GM18868 (cell line): ENCODE measurements around the gene ABHD12.

Source experiments
- ATAC-seq: cut with Tn5 transposase; IDR thresholded peaks from one replicate; pipeline ENCODE4 v1.9.1; 2021; ENCODE audit warnings: mild to moderate bottlenecking, moderate library complexity; ENCODE audit not compliant: unreplicated experiment

The ABHD12 gene

DNA sequence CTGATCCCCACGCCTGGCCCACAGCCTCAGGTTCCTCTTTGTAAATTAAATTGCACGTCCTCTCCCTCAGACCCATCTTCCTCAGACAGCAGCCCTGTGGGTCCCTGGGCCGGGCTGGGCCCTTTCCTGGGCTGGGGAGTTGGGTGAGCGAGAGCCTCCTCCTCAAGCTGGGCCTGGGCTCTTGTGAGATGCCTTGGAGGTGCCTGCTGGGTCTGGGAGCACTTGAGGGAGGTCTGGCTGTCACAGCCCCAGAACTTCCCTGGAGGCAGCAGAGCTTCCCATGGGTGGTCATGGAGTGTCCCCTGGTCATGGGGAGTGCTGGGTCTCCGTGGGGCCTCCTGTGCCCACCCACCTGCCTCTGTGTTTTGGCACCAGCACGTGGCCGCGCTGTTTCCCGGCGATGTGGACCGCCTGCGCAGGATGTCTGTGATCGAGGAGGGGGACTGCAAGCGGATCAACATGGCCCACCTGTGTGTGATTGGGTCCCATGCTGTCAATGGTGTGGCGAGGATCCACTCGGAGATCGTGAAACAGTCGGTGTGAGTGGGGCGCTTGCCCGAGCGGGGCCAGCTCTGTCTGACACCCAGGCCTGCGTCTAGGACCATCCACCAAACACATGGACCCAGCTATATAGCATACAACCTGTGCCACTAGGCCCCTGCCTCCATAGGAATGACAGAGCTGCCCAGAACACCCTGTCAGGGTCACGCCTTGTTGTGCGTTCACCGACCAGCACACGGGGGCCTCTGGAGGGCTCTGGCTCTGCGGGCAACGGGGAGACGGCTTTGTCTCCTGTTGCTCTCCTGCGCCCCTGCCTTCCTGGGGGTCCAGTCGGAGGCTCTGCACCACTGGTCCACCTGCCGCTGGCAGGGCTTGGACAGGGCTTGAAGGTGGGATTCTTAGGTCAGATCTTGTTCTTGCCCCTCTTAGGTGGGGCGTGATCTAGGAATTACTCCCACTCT is 109.8 kb downstream of the ABHD12 start:
- no peak for ATAC-seq

DNA sequence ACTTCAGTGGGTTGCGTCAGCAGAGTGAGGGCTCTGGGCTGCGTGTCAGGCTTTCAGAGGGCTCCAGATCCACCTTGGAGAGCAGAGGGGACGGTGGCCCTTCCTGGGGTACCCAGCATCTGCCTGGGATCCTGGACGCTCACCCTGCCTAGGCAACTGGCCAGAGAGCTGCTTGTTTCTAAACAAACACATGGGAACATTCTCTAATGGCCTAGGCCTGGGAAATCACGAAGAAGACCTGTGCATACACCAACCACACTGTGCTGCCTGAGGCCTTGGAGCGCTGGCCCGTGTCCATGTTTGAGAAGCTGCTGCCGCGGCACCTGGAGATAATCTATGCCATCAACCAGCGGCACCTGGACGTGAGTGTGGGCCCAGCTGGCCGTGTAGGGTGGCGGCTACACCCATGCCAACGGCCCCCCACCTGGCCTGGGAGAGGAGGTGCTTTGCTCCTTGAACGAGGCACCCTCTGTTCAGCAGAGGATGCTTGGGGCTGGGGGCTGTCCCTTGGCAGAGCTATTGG is 110.5 kb downstream of the ABHD12 start:
- ATAC-seq: no peak

DNA sequence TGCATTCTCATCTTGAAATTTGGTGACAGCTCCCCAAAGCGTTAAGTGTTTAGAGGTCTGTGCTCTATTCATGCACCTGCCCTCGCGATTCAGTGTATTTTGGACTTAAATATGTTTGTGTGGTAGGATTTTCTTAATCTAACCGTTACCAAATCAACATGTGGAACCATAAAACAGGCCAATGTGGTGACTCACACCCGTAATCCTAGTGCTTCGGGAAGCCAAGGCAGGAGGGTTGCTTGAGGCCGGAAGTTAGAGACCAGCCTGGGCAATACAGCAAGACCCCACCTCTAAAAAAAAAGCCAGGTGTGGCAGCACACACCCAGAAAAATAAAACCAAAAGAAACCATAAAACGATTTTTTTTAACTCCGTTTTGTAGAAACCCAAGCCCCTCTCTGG is 111.2 kb downstream of the ABHD12 start:
- no peak for ATAC-seq

- ATAC-seq: no peak
Observed at GRCh38 chr20:25278636-25279361, 111.8 kb downstream of the ABHD12 start.

GRCh38 chr20:25277941-25278521 is 112.6 kb downstream of the ABHD12 start:
- ATAC-seq: no peak

GRCh38 chr20:25277051-25277801 is 113.4 kb downstream of the ABHD12 start:
- ATAC-seq: no peak

DNA sequence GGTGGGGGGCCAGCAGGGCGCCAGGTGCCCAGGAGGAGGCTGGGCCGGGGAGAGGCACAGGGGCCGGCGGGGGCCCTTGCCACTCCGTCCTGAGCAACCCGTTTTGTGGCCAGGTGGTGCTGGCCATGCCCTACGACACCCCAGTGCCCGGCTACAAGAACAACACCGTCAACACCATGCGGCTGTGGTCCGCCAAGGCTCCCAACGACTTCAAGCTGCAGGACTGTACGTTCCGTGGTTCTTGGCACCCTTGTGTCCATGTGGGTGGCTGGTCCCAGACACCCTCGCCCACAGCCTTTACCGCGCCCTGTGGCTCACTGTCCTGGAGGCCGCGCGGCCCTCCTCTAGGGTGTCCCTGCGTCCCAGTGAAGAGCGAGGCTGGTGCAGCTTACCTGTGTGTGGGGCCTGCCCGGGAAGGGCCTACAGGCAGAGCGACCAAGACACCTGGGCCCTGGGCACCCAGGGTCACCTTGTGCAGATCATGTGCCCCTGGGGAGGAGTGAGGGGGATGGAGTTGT is 114.0 kb downstream of the ABHD12 start:
- ATAC-seq: no peak

GRCh38 chr20:25275813-25276532 is 114.7 kb downstream of the ABHD12 start:
- no peak for ATAC-seq

DNA sequence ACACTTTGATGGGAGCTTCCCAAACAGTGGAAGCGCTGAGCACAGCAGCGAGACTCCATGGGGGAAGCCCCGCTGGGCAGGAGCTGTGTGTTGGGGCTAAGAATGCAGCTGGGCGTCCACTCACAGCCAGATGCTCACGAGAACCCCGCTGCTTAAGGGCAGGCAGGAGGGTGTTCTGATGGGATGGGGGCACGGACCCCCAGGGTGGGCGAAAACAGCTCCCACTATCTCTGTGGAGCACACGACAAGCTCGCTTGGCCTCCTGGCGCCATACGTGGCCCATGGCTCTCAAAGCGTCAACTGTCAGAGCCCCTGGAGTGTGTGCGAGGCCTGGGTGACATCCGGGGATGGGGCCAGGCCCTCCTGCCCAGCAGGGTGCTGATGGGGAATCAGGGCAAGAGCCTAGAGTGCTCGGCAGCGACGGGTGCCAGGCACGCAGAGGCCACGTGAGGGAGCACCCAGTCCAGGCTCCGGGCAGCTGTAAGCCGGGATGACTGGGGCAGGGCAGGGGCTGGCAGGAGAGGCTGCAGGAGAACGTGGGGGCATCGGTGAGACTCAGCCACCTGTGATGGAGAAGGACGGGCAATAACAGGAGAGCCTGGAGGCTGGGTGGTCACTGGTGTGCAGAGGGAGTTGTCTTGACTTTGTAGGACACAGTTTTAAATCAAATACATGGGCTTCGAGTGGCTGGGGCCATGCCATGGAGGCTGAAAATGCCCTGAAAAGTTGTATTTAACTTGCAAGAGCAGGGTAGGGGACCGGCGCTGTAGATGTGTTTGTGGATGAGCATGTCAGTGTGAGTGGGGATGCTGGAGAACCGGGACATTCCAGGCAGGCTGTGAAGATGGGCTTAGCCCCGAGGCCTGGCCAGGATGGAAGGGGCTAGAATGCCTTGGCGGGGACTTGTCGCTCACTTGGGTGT is 115.5 kb downstream of the ABHD12 start:
- no peak for ATAC-seq

- ATAC-seq: no peak
Observed at GRCh38 chr20:25274481-25274880, 116.2 kb downstream of the ABHD12 start.

DNA sequence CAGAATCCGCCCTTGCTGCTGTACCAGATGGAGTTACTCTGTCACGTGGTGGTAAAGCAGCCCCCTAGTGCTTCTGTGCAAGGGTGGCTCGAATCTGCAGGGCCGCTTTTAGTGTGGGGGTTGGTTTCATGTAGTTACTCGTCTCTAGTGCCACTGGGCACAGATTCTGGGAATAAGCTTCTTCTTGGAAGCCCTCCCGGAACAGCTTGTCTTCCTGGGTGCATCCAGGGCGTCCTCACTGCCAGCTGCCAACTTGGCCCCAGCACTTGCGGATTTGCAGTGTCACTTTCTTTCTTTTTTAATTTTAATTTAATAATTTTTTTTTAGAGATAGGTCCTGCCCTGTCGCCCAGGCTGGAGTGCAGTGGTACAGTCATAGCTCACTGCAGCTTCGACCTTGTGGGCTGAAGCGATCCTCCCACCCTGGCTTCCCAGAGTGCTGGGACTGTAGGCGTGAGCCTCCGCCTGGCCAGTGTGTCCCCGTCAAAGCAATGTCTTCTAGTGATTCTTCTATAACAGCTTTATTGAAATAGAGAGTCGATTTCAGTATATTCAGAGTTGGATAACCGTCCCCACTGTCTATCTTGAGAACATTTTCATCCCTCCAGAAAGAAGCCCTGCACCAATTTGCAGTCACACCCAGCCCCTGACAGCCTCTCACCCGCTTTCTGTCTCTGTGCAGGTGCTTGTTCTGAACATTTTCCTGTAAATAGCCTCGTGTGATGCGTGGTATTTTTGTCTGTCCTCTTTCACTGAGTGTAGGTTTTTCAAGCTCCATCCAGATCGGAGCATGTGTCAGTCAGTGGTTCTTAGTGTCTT is 116.9 kb downstream of the ABHD12 start:
- ATAC-seq: no peak

GRCh38 chr20:25273046-25273445 is 117.6 kb downstream of the ABHD12 start:
- no peak for ATAC-seq

DNA sequence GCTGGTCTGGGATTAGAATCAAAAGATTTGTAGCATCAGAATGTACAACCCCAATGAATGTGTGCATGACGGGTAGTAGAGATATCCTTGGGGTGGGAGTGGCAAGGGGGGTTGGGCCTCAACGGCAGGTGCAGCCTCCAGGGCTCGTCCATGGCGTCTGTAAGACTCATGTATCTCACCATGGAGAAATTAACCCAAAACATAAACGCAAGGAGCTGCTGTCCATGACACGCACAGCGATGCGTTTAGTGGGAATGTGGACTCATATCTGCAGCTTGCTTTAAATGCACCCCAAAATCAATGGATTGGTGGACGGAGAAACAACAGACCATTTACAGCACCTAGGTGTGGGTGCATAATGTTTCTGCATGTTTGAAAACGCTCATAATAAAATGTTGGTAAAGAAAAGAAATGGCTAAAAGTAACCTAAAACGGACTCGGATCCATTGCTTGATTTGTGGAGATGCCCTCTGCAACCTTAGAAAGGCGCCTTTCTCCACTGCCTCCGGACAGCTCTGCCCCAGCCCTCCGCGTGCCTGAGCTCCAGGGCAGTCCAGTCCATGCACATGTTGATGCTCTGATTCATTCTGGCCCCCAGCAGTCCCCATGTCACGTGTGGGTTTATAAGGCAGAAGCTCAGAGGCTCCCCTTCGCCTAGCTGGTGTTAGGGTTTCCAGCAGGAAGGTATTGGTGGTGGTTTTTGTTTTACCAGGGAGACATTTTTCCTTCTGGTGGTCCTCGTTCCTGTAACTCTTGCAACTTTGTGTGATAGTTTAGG is 118.2 kb downstream of the ABHD12 start:
- ATAC-seq: no peak

GRCh38 chr20:25271486-25272222 is 119.0 kb downstream of the ABHD12 start:
- no peak for ATAC-seq

- ATAC-seq: no peak
Observed at GRCh38 chr20:25270829-25271251, 119.8 kb downstream of the ABHD12 start.

DNA sequence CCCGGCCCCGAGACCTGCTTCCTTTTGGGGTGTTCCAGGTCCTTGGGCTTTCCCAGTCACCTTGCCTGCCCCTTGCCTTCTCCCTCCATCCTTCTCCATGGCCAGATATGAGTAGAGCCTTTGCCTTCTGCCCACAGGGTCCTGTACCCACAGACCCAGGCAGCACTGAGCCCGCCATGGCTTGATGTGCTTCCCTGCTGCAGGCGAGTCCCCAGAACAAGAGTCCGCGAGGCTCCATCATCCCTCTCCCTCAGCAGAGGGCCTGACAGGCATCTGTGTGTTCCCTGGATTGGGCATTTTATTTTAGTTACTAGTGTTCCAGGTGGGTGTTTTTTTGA is 120.8 kb downstream of the ABHD12 start:
- ATAC-seq: no peak
